HEK293 (cell line): ENCODE data around the gene CDH22.

Source experiments
- BCL11A ChIP-seq: fragments of 450-650 bp; formaldehyde crosslinking; IDR thresholded peaks from 2 replicates; pipeline ENCODE4 v1.5.1; 2016; ENCODE audit warnings: low read depth, missing biosample characterization, missing genetic modification characterization
- CTCF ChIP-seq: fragments of 450-650 bp; formaldehyde crosslinking; IDR thresholded peaks from 2 replicates; pipeline ENCODE4 v1.5.1; 2016; ENCODE audit warnings: missing biosample characterization, missing genetic modification characterization
- GLI4 ChIP-seq: fragments of 450-650 bp; formaldehyde crosslinking; IDR thresholded peaks from 2 replicates; pipeline ENCODE4 v1.5.1; 2016; ENCODE audit warnings: missing biosample characterization, missing genetic modification characterization
- KLF16 ChIP-seq: fragments of 450-650 bp; formaldehyde crosslinking; IDR thresholded peaks from 2 replicates; pipeline ENCODE4 v1.5.1; 2017; ENCODE audit warnings: missing biosample characterization, missing genetic modification characterization
- REST ChIP-seq: fragments of 450-650 bp; formaldehyde crosslinking; IDR thresholded peaks from 2 replicates; pipeline ENCODE4 v1.5.1; 2016; ENCODE audit warnings: missing biosample characterization, missing genetic modification characterization
- SALL2 ChIP-seq: fragments of 450-650 bp; formaldehyde crosslinking; IDR thresholded peaks from 2 replicates; pipeline ENCODE4 v1.5.0; 2017; ENCODE audit warnings: missing biosample characterization, mild to moderate bottlenecking, missing genetic modification characterization, borderline replicate concordance
- ZBTB21 ChIP-seq: fragments of 450-650 bp; formaldehyde crosslinking; IDR thresholded peaks from 2 replicates; pipeline ENCODE4 v1.5.1; 2017; ENCODE audit warnings: missing biosample characterization, missing genetic modification characterization
- ZNF2 ChIP-seq: fragments of 450-650 bp; formaldehyde crosslinking; IDR thresholded peaks from 2 replicates; pipeline ENCODE4 v1.5.1; 2016; ENCODE audit warnings: missing biosample characterization, missing genetic modification characterization
- ZNF223 ChIP-seq: fragments of 450-650 bp; formaldehyde crosslinking; IDR thresholded peaks from 2 replicates; pipeline ENCODE4 v1.5.1; 2016; ENCODE audit warnings: missing biosample characterization, missing genetic modification characterization
- ZNF501 ChIP-seq: fragments of 450-650 bp; formaldehyde crosslinking; IDR thresholded peaks from 2 replicates; pipeline ENCODE4 v1.5.1; 2016; ENCODE audit warnings: missing biosample characterization, missing genetic modification characterization
- ZNF521 ChIP-seq: fragments of 450-650 bp; formaldehyde crosslinking; IDR thresholded peaks from 2 replicates; pipeline ENCODE4 v1.5.1; 2017; ENCODE audit warnings: missing biosample characterization, mild to moderate bottlenecking, missing genetic modification characterization
- ZNF544 ChIP-seq: fragments of 450-650 bp; formaldehyde crosslinking; IDR thresholded peaks from 2 replicates; pipeline ENCODE4 v1.5.0; 2017; ENCODE audit warnings: missing biosample characterization, missing genetic modification characterization
- ZNF747 ChIP-seq: fragments of 450-650 bp; formaldehyde crosslinking; IDR thresholded peaks from 2 replicates; pipeline ENCODE4 v1.5.1; 2016; ENCODE audit warnings: missing biosample characterization, missing genetic modification characterization

- TF ChIP-seq BCL11A (no peak), GLI4 (tag by site-specific recombination) (no peak), REST (tag by site-specific recombination) (no peak), ZNF521 (tag by site-specific recombination) (no peak), ZNF2 (no peak), CTCF (tag by site-specific recombination) (no peak), SALL2 (tag by site-specific recombination) (no peak), ZNF501 (tag by site-specific recombination) (no peak), ZBTB21 (tag by site-specific recombination) (no peak), ZNF223 (tag by site-specific recombination) (no peak), KLF16 (no peak), ZNF747 (tag by site-specific recombination) (no peak), ZNF544 (tag by site-specific recombination) (no peak)
Measured at GRCh38 chr20:46264391-46265266, 43.7 kb downstream of the CDH22 start.
